Measurements from ENCODE around the gene CSNK1D.
A peak's percentile ranks its signal among the peaks of the same experiment; 100 is the strongest.

The CSNK1D gene

GRCh38 chr17:82241183-82241925 lies 32.1 kb downstream of the CSNK1D start:
- no peak for DNase-seq (ENCODE audit: low read depth in 1 of 2, low spot score in 1 of 2)

DNA sequence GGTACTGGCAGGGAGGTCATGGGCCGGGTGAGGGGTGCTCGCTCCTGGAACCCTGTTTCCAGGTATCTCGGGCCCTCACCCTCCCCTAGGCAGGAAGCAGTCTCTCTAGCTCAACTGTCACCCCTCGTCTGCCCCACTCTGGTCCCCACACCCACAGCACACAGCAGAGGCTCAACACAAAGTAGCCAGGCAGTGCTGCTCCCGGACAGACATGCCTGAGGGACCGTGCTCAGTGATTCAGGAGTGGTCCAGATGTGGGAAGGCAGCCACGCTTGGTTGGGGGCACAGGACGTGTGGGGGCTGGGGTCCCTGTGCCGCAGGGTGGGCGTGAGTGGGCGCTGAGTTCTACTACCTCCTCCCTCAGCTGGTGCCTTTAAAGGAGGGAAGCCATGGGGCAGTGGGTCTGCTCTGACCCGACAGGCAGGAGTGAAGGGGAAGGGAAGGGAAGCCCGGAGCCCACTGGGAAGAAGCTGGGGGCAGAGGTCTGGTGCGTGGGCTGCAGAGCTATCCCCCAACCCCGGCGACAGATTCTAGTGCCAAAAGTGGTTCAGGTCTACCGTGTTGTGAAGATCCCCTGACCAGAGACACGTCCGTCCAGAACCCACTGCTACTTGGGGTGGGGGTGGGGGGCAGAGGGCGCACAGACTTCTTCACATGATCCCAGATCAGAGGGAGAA lies 32.9 kb downstream of the CSNK1D start:
- DNase-seq (ENCODE audit: low read depth in 1 of 2, low spot score in 1 of 2): no peak

DNA sequence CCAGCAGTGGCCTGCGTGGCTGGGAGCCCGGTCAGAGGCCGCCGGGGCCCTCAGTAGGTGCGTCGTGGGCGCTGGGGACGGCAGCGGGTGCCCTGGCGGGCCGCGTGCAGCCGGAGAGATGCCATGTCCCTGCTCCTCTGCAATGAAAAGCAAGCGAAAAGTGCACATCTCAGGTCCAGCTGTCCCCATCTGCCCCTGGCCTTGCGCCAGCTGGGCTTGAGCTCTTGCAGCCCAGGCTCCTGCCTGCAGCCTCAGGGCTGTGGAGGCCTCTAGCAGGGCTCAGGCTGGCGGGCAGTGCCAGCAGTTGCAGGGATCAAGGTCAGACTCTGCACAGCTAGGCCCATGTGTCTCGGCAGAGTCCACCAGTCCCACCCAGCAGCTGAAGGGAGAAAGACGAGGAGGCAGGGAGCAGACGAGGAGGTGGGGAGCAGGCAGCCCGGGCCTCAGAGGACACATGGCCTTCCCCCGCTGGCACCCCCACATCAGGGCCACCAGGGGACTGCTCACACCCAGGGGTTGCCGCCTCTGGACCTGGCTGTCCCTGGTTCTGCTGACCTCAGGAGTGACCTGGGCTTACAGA lies 33.5 kb downstream of the CSNK1D start:
- DNase-seq (ENCODE audit: low read depth in 1 of 2, low spot score in 1 of 2): no peak

- DNase-seq (ENCODE audit: low read depth in 1 of 2, low spot score in 1 of 2): no peak
Measured at GRCh38 chr17:82239401-82239925, 34.0 kb downstream of the CSNK1D start.

DNA sequence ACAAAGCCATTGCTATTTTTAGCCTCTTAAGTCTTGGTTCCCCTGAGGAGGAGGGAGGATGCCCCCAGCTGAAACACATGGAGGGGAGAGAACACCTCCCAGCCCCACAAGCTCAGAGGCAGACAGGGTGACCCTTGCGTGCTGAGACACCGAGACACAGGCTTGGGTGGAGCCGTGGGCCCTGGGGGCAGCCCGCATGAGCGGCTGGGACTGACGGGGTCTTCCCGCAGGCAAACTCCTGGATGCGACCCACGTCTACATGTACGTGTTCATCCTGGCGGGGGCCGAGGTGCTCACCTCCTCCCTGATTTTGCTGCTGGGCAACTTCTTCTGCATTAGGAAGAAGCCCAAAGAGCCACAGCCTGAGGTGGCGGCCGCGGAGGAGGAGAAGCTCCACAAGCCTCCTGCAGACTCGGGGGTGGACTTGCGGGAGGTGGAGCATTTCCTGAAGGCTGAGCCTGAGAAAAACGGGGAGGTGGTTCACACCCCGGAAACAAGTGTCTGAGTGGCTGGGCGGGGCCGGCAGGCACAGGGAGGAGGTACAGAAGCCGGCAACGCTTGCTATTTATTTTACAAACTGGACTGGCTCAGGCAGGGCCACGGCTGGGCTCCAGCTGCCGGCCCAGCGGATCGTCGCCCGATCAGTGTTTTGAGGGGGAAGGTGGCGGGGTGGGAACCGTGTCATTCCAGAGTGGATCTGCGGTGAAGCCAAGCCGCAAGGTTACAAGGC lies 34.9 kb downstream of the CSNK1D start:
- DNase-seq (ENCODE audit: low read depth in 1 of 2, low spot score in 1 of 2): peak in 1 of 2 donors; percentile 63

DNA sequence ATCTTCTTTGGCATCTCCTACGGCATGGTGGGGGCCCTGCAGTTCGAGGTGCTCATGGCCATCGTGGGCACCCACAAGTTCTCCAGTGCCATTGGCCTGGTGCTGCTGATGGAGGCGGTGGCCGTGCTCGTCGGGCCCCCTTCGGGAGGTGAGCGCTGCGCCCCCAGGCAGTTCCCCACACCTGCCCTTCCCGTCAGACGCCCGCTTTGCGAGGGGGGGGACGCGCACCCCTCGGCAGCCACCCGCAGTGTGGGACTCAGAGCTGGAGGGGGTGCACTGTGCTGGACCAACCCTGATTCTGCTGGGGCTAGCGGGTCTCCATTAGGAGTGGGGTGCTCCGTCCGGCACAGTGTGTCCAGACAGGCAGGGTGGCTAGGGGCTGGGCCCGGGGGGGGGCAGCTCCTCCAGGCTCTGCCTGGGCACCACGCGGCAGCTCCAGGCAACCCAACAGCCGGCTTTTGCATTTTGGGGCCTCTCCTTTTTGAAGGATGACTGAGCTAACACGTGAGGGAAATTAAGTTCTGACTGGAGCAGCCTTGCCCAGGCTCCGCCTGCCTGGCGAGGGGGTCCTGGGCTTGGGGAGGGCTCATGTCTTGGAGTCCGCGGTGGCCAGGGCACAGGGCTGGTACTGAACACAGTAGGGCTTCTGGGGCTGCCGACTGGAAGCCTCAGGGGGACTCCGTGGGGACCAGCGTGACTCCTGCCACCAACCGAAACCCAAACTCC lies 35.6 kb downstream of the CSNK1D start:
- DNase-seq (ENCODE audit: low read depth in 1 of 2, low spot score in 1 of 2): no peak

DNA sequence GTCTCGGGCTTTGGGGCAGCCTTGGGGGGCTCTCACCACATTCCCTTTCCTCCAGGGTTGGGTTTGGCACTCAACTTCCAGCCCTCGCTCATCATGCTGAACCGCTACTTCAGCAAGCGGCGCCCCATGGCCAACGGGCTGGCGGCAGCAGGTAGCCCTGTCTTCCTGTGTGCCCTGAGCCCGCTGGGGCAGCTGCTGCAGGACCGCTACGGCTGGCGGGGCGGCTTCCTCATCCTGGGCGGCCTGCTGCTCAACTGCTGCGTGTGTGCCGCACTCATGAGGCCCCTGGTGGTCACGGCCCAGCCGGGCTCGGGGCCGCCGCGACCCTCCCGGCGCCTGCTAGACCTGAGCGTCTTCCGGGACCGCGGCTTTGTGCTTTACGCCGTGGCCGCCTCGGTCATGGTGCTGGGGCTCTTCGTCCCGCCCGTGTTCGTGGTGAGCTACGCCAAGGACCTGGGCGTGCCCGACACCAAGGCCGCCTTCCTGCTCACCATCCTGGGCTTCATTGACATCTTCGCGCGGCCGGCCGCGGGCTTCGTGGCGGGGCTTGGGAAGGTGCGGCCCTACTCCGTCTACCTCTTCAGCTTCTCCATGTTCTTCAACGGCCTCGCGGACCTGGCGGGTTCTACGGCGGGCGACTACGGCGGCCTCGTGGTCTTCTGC lies 36.3 kb downstream of the CSNK1D start:
- DNase-seq (ENCODE audit: low read depth in 1 of 2, low spot score in 1 of 2): no peak

DNA sequence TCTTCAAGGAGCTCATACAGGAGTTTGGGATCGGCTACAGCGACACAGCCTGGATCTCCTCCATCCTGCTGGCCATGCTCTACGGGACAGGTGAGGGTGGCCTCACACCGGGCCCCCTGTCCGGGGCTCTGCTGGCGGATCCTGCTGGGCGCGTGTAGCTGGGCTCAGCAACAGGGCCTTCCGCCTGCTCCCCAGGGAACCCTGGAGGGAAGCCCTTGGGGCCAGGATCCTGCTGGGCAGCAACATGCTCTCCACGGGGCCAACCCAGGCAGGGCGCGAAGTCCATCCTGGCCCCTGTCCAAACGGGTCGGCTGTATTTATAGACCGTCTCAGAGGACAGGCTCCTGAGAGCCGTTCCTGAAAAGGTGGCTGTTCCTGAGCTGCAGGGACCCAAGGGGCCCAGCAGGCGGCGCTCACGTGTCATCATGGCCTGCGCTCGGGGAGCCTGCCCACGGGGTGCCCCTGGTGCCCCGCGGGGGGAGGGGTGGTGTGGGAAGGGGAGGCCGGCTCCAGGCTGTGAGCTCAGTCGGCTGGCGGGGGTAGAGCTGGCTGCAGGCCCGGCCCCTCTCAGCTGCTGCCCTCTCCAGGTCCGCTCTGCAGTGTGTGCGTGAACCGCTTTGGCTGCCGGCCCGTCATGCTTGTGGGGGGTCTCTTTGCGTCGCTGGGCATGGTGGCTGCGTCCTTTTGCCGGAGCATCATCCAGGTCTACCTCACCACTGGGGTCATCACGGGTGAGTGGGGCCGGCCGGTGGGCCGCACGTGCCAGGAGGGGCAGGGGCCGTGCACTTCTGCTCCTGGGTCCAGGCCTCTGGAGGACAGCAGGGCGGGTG lies 37.1 kb downstream of the CSNK1D start:
- DNase-seq (ENCODE audit: low read depth in 1 of 2, low spot score in 1 of 2): peak; percentile 61 to 65

DNA sequence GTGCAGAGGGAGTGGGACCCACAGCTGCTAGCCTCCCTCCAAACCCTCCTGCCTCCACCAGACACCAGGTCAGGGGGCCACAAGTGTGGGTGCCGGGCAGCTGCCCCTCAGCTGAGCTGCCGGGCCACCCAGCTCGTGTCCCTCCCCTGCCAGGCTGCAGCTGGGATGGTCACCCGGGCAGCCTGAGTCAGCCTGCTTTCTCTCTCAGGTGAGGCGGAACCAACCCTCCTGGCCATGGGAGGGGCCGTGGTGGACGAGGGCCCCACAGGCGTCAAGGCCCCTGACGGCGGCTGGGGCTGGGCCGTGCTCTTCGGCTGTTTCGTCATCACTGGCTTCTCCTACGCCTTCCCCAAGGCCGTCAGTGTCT lies 37.7 kb downstream of the CSNK1D start:
- no peak for DNase-seq (ENCODE audit: low read depth in 1 of 2, low spot score in 1 of 2)

GRCh38 chr17:82235056-82235774 lies 38.3 kb downstream of the CSNK1D start:
- DNase-seq (ENCODE audit: low read depth in 1 of 2, low spot score in 1 of 2): no peak

GRCh38 chr17:82234211-82235055 lies 39.1 kb downstream of the CSNK1D start:
- DNase-seq (ENCODE audit: low read depth in 1 of 2, low spot score in 1 of 2): no peak

GRCh38 chr17:82232876-82233785 lies 40.4 kb downstream of the CSNK1D start:
- no peak for DNase-seq (ENCODE audit: low read depth in 1 of 2, low spot score in 1 of 2)

- DNase-seq (ENCODE audit: low read depth in 1 of 2, low spot score in 1 of 2): no peak
Measured at GRCh38 chr17:82232322-82232820, 41.1 kb downstream of the CSNK1D start.

DNA sequence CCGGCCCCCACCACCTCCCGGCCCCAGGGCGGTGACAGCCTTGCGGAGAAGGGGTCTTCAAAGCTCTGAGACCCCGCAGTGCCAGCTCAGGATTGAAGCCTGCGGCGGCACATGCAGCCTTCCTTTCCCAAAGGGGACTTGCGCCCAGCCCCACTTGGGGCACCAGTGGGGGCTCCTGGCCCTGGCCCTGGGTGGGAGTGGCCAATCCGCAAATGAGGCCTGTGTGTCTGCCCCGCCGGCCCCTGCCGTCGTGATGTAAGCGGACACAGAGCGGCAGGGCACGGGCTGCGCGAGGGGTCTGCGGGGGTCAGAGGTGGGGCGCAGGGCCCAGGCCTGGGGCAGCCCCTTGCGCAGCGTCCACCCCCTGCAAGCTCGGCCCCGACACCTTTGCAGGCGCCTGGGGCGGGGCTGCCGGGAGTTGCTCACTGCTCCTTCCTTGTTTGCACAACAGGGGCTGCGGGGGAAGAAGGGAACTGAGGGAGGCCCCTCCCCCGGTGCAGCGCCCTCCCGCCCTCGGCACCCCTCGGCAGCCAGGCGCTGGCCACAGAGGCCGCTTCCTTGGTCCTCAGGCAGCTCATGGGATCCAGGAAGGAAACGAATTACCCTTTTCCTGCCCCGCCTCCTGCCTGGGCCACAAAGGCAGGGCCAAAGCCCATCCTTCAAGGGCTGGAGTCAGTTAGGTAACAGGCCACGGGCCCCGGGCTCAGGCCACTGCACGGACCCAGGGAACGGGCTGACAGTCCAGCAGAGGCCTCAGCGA lies 41.8 kb downstream of the CSNK1D start:
- DNase-seq (ENCODE audit: low read depth in 1 of 2, low spot score in 1 of 2): no peak

- no peak for DNase-seq (ENCODE audit: low read depth in 1 of 2, low spot score in 1 of 2)
Measured at GRCh38 chr17:82231312-82231561, 42.3 kb downstream of the CSNK1D start.

- DNase-seq (ENCODE audit: low read depth in 1 of 2, low spot score in 1 of 2): no peak
Measured at GRCh38 chr17:82230609-82231311, 42.7 kb downstream of the CSNK1D start.
